ENCODE results near the gene EPN2. TPM values are rescaled to one million over a fixed set of nuclear protein-coding genes. Genes with fewer than 3 reads are reported as not detected.

EPN2 gene
- polyA plus RNA-seq, 1 donor (not counting 4 experiments of a cell fraction or from before 2014, with no cell fraction given), result 30.2 TPM

- no peak for FAIRE-seq
- Histone ChIP-seq H4K20me1 (ENCODE audit: control insufficient read depth, extremely low read depth, insufficient read depth, low read length) (no peaks in the 10 kb centered on the region), H3K36me3 (ENCODE audit: control insufficient read depth in 2 of 2, extremely low read depth in 1 of 2, insufficient read depth in 2 of 2, low read length in 2 of 2) (peaks cover 0 to 5% of the 10 kb centered on the region in 2 experiments), H3K27me3 (ENCODE audit: control insufficient read depth, extremely low read depth, insufficient read depth, low read length) (no peaks in the 10 kb centered on the region), H3K9me1 (ENCODE audit: control insufficient read depth, extremely low read depth, insufficient read depth, low read length) (no peaks in the 10 kb centered on the region), H3K9ac (ENCODE audit: control insufficient read depth, extremely low read depth, insufficient read depth, low read length) (no peak overlapping the region), H3K4me2 (ENCODE audit: control insufficient read depth, extremely low read depth, insufficient read depth, low read depth, low read length) (no peak overlapping the region), H3K4me3 (ENCODE audit: control insufficient read depth in 2 of 3, extremely low read depth in 1 of 3, insufficient read depth in 2 of 3, low read depth in 1 of 3, low read length in 3 of 3) (no peak overlapping the region), H2AFZ (ENCODE audit: control insufficient read depth, low read length) (no peak overlapping the region), H3K79me2 (ENCODE audit: control insufficient read depth, insufficient read depth, low read length) (peaks cover 2% of the 10 kb centered on the region), H3K4me1 (ENCODE audit: control insufficient read depth, extremely low read depth, insufficient read depth, low read length) (peaks cover 16% of the 10 kb centered on the region), H3K27ac (ENCODE audit: control insufficient read depth, insufficient read depth, low read length) (no peak overlapping the region), H3K9me3 (ENCODE audit: control insufficient read depth, low read depth, low read length) (no peaks in the 10 kb centered on the region)
- dilution Hi-C loops (cut with MboI; ENCODE audit: extremely low pct_ligation_motif_present, low sequenced_read_pairs), result loop anchor here (25.0 kb wide), 1 partner anchor 305 kb away; no protein-coding TSS in a partner anchor
- TF ChIP-seq CTCF (optimal IDR thresholded peaks at IDR 0.05 in 1 of 3, IDR thresholded peaks at IDR 0.05 in 1 of 3, conservative IDR thresholded peaks at IDR 0.05 in 1 of 3; ENCODE audit: extremely low read depth in 1 of 3, insufficient read depth in 2 of 3, low read length in 3 of 3) (no peak), EZH2 (IDR thresholded peaks at IDR 0.05; ENCODE audit: low read length) (no peak)
- no peak for DNase-seq (ENCODE audit: low read depth, low spot score)
These were observed 120.2 kb downstream of the EPN2 start for GRCh38 chr17:19357351-19357750.

- H3K79me2 ChIP-seq (ENCODE audit: control insufficient read depth, insufficient read depth, low read length), result peaks cover 2% of the 10 kb centered on the region
- FAIRE-seq, result no peak
- H3K9me1 ChIP-seq (ENCODE audit: control insufficient read depth, extremely low read depth, insufficient read depth, low read length), result no peaks in the 10 kb centered on the region
- no peaks in the 10 kb centered on the region for H3K9me3 ChIP-seq (ENCODE audit: control insufficient read depth, low read depth, low read length)
- no peak overlapping the region for H3K9ac ChIP-seq (ENCODE audit: control insufficient read depth, extremely low read depth, insufficient read depth, low read length)
- H3K27me3 ChIP-seq (ENCODE audit: control insufficient read depth, extremely low read depth, insufficient read depth, low read length), result no peaks in the 10 kb centered on the region
- dilution Hi-C loops (cut with MboI; ENCODE audit: extremely low pct_ligation_motif_present, low sequenced_read_pairs), result loop anchor here (25.0 kb wide), 1 partner anchor 305 kb away; no protein-coding TSS in a partner anchor
- H2AFZ ChIP-seq (ENCODE audit: control insufficient read depth, low read length), result no peak overlapping the region
- no peak overlapping the region for H3K4me2 ChIP-seq (ENCODE audit: control insufficient read depth, extremely low read depth, insufficient read depth, low read depth, low read length)
- no peaks in the 10 kb centered on the region for H4K20me1 ChIP-seq (ENCODE audit: control insufficient read depth, extremely low read depth, insufficient read depth, low read length)
- TF ChIP-seq CTCF (optimal IDR thresholded peaks at IDR 0.05 in 1 of 3, IDR thresholded peaks at IDR 0.05 in 1 of 3, conservative IDR thresholded peaks at IDR 0.05 in 1 of 3; ENCODE audit: extremely low read depth in 1 of 3, insufficient read depth in 2 of 3, low read length in 3 of 3), result no peak
- TF ChIP-seq EZH2 (IDR thresholded peaks at IDR 0.05; ENCODE audit: low read length), result no peak
- H3K4me1 ChIP-seq (ENCODE audit: control insufficient read depth, extremely low read depth, insufficient read depth, low read length), result peaks cover 16% of the 10 kb centered on the region
- no peak overlapping the region for H3K4me3 ChIP-seq (ENCODE audit: control insufficient read depth in 2 of 3, extremely low read depth in 1 of 3, insufficient read depth in 2 of 3, low read depth in 1 of 3, low read length in 3 of 3)
- H3K36me3 ChIP-seq (ENCODE audit: control insufficient read depth in 2 of 2, extremely low read depth in 1 of 2, insufficient read depth in 2 of 2, low read length in 2 of 2), result peaks cover 0 to 5% of the 10 kb centered on the region in 2 experiments
- no peak for DNase-seq (ENCODE audit: low read depth, low spot score)
- H3K27ac ChIP-seq (ENCODE audit: control insufficient read depth, insufficient read depth, low read length), result no peak overlapping the region
These were observed 120.6 kb downstream of the EPN2 start for GRCh38 chr17:19357761-19358160.

Data from keratinocyte (primary cell).